ENCODE results near the gene MYO3B.

GRCh38 chr2:170500104-170500503 is 322.2 kb downstream of the MYO3B start:
- TF ChIP-seq CTCF (IDR thresholded peaks at IDR 0.05; ENCODE audit: extremely low read depth in 1 of 2, insufficient read depth in 1 of 2, low read depth in 1 of 2, low read length in 2 of 2) (no peak), EZH2 (IDR thresholded peaks at IDR 0.05; ENCODE audit: borderline replicate concordance, low read depth, low read length, severe bottlenecking) (no peak), POLR2AphosphoS5 (IDR thresholded peaks at IDR 0.05; ENCODE audit: insufficient read depth, low read depth, low read length) (no peak)
